ENCODE data around the gene GLB1L2.

GLB1L2 gene

DNA sequence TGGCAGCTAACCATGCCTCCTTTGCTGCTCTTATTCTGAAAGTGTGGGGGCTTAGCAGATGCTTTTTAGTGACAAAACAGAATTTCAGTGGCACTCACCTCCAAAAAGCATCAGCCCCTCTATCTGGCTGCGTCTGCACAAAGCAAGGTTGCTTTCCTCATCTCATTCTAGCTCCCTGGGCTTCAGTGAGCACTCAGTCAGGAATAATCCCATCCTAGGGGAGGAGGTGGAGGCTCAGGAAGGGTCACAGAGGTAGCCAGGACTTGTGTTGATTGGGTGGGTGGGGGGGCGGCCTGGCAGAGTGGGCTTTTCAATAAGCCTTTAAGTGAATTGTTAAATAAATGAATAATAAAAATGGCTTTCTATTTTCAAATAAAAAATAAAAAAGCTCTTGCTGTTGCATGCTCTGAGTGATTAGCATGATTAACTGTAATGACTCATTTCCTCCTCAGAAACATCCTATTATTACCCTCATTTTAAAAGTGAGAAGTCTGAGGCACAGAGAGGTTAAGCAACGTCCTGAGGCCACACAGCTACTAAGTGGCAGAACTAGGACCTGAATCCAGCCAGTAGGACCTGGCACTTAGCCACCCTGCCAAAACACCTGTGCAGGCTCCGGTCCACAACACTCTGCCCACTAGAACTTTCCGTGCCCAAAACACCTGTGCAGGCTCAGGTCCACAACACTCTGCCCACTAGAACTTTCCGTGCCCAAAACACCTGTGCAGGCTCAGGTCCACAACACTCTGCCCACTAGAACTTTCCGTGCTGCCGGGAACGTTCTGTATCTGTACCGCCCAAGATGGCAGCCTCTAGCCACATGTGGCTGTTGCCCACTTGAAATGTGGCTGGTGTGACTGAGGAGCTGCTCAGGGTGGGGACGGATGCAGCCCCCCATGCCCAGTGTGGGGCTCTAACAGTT is 74.7 kb downstream of the GLB1L2 start:
- no peak for FAIRE-seq

DNA sequence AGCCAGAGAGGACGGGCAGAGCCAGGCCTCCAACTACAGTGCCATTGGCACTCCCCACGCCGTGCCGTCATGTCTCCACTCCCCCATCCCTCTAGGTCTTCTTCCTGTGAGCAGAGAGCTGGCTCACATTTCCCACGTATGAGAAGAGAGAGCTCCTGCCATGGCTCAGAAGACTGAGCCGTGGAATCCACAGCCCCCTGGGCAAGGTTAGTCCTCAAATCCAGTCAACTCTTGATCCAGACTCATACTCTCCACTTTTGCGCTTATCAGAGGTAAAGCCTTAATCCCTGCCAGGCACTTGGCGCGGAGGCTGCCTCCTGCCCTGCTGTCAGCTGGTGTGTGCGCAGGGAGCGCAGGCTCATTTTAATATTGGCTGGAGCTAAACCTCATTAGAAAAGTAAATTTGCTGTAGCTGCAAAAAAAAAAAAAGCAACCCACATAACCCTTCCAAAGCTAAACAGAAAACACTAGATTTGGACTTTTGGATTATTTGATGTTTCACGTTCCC is 75.6 kb downstream of the GLB1L2 start:
- no peak for FAIRE-seq

DNA sequence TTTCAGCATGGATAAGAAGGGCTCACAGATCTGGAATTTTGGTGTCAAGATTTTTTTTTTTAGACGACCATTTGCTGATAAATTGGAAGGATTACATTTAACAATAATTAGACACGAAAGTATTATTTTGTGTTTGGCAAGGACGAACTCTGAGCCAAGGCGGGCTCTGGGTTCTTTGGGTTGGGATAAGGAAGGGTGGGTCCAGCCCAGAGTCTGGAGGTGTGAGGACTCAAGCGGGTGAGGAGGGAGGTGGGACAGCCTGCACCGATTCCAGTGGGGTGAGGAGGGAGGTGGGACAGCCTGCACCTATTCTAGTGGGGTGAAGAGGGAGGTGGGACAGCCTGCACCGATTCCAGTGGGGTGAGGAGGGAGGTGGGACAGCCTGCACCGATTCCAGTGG is 76.1 kb downstream of the GLB1L2 start:
- FAIRE-seq, result no peak

DNA sequence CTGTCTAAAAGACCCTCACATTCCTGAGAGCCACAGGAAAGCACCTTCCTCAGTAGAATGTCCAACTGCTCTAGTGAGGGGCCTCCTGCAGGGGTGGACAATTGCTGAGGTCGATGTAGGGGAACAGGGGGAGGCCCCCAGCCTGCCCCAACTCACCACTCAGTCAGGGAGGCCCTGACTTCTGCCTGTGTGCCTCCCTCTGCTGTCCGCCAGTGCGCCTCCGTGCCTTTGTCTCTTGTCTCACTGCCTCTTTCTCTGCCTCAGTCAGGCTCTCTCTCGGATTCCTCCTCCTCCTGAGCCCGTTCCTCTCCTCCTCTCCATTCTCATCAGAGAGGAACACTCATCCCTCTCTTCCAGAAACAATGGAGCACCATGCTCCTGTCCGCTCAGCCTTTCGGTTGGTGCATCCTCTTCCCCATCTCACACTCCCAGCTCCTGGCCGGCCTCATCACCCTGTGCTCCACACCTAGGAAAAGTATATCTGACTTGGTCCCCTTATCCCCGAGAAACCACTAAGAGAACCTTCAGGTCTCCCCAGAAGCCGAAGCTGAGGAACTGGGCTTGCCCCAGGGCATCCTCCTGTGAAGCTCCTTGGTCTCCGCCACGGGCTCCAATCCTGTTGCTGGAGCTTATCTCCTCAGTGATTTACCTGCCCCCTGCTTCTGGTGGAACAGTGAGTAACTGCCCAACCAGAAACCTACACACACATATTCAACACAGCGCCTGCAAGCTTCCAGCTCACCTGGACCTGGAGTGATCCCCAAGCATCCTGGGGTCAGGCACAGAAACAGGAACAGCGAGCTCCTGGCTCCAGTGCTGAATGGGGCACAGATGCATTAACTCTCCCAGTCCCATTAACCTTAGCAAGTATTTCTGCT is 78.0 kb downstream of the GLB1L2 start:
- no peak for FAIRE-seq

DNA sequence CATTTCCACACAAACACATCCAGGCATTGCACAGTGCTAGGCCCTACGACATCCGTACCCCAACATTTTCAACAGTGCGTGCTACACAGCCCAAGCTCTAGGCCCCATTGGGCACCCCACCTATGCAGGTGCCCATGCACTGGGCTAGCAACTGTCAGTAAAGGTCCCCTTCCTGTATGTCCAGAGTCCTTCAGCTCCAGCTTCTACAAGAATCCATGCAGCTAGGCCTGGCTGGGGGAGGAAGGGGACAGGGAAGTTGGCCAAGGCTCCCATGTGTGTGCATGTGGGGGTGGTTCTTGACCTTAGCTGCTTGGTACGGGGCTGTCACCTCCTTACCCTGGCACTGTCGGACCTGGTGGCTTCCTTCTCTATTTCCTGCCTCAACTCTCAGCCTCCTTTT is 79.0 kb downstream of the GLB1L2 start:
- FAIRE-seq, result no peak

DNA sequence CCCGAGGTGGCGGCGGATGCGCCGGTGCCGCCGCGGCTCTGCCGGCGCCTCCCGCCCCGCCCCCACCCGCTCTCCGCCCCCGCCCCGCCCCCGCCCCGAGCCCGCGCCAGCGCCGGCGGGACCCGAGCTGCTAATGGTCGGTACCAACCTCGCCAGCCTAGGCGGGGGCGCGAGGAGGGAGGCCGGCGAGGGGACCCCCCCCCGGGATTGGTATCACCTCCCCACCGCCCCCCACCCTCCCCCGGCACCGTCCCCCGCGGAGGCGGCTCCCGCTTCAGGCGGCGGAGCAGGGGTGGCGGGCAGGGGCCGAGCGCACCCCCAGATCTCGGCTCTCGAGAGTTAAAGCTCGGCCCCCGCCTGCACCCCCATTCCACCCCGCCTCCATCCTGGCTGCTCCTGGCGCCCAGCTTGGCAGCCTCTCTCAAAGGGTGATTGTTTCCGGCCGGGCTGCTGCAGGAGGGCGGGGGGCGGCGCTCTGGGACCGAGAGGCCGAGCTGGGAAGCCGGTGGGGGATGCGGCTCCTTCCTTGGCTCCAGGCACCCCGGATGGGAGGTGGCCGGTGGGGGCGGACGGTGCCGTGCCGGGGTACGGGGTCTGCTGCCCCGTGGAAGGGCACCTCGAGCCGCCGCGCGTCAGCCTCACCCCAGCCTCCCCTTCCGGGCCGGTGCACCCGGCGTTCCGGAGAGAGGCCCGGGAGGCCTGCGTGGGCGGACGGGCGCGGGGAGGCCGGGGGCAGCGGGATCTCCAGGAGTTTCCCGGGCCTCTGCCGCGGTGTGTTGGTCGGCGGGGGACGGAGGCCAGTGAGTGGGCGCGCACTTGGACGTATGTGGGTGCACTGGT is 80.6 kb downstream of the GLB1L2 start, which contains the start of gene B3GAT1:
B3GAT1 (minus strand) TSS at position 40 of the 840 bp plus-strand sequence. CDS start 24,583 bp downstream, outside the sequence.
- no peak for FAIRE-seq

DNA sequence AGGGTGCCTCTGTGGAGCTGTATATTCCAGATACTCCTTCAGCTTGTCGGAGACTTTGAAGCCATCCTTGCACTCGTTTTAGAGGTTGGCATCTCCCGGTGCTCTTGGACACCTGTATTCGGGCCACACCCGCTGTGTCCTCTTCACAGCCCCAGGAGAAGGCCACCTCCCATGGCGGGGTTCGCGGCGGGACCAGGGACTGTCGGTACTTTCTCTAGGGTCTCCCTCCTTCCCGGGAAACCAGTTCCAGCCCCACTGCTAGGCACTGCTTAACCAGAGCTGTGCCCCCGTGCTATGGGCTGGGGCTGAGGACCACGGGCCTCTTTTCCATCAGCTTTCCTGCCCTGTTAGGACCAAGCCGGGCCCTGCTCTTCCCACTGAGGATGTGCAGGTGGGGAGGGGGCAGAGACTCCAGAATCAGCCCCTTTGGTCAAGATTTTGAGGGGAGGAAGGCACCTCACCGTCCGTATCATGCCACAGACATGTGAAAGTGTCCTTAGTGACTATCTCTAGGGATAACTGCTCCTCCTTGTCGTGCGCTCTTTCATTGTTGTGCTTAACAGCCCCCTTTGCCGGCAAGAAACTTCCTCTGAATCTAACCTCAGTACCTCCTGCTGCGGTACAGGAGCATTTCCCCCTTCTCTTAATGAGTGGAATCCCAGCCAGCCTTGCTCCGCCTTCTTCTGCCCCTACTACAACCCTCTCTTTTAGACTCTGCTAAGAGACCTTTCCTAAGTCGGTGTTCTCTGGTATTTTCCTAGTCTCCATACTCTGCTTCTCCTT is 81.4 kb downstream of the GLB1L2 start:
- no peak for FAIRE-seq

DNA sequence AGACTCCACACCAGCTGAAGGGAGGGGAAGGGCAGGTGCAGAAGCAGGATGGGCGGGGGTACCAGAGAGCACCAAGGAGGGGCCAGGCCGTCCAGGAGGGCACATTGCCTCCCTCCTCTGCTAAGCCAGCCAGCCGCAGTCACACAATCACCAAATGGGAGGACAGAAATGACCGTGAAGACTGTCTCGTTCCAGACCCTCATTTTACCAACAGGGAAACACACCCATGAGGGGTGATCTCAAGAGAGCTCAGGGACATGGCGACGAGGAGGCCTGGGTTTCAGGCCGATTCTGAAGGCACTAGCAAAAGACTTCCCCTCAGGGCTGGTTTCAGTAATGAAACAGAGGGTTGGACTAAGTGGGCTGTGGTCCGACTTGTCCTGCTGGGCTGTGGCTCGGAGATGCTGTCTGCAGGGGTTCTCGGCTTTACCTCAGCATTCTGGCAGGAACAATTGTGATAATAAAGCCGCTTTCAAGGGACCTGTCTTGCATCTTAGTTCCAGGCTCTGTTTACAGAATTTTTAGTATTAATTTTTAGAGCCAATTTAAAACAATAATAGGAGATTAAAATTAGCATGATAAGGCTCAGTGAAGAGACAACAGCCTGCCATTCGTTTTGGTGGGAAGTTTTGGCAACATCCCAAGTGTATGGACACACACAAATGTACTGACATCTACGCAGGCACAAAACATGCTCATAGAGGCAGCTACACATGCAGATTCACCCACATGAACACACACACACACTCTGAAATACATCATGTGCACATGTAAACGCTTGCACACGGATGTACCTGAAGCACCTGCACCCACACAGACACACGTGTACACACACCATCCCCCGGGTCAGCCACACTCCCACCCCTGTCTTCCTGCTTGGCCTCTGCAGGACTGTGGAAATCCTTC is 82.3 kb downstream of the GLB1L2 start:
- FAIRE-seq, result no peak

DNA sequence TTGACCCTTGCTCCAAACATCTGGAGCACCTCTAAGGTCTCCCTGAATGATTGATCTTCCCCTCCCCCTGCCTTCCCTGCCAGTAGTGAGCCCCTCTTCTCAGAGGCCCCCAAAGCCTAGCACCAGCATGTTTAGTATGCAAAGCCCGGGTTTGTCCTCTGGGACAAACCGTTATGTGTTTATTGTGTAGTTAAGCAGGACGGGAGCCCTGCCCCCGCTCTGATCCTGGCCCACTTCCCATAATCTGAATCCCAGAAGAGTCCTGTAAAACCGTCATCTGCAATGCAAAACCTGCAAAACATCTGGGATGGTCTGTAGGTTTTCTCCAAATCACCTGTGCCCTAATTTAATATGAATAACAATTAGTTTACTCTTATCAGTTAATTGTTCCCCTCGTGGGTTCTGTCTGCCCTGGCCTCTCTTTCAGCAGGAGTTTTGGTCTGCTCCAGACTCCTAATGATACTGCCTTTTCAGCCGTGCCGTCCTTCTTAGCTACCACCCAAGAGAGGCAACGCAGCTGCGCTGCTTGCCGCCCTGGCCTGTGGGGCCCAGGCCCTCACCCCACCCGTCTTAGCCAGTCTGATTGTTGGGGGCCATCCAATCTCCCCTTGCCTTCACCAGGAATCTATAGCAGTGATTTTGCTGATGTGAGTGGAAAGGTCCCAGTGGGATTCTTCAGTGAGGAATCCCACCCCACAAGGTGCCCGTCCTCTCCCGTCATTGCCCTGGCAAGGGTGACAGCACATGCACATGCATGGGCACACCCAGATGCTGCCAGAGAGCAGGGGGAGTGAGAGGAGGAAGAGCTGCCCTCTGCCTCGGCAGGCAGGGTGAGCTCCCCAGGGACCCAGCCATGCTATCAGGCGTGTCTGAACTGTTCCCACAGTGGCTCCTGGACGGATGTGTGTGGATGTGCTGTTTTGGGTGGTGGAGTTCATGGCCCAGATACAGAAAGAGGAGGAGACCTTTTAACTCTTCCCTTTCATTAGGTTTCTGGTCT is 83.3 kb downstream of the GLB1L2 start:
- no peak for FAIRE-seq

DNA sequence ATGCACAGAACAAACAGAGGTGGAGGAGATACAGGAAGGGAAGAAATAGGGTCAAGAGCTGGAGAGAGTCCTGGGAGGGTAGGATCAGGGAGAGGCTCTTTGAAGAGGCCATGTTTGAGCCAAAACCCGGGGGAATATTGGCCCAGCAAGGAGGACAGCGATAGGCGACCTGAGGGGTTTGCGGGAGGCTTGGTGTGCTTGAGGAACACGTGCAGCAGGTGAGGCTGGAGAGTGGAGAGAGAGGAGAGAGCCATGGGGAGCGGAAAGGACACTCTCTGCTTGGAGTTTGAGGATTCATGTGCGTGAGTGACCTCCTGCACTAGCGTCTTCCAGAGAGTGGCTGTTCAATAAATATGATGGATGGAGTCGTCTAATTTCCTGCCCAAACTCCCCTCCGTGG is 84.9 kb downstream of the GLB1L2 start:
- no peak for FAIRE-seq

DNA sequence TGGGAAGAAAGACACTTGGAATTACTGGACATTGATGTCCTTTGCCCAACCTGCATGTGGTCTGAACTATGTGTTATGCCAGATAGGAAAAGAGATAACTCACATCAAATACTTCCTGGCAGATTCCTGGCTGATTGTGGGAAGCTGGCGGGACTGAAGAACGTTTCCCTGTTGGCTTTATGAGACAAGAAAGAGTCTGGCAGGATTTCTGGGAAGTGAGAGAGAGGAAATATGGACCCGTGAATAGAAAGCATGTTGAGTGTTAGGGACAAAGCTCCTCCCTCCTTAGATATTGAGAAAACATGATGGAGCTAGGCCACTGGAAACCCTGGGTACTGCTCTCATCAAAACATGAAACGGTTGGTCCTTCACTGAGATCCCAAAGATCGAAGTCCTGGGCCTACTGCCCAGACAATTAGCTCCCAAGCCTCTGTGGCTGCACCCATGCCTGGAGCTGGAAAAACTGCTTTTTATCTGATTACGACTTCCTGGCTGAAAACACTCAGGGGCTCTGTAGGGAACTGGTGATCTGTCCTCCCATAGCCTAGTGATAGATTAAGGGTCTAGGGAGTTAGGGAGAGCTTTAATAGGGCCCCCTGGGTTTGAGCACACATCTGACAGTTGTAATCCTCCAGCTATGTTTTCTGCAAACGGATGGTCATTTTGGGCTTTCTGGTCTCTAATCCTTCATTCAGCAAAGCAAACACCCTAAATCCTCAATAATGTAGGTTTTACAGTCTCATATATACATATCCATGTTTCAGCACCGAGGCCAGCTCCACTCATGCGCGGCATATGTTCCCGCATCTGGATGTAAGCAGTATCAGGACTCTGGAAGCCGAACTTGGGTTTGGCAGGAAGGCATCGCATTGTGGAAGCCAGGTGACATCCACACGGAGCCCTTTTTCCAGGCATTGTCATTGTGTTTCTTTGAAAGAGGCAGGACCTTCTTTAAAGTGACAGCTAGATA is 86.4 kb downstream of the GLB1L2 start:
- no peak for FAIRE-seq

DNA sequence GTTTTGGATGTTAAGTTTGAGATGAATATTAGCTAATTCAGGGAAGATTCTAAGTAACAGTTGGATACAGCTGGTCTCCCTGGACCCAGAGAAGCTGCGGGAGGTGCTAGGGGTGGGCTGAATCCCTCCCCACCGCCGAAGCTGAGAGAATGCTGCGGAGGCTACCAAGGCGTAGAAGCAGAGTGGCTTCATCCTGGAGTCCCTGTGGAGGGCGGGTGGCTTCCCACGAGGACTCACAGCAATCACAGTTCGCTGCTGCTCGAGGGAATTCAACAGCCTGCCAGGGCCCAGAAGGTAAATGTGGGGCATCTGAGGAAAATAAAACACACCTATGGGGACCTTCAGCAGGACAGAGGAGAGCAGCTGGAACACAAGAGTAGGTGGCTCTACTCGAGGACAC is 91.3 kb downstream of the GLB1L2 start:
- FAIRE-seq, result no peak

DNA sequence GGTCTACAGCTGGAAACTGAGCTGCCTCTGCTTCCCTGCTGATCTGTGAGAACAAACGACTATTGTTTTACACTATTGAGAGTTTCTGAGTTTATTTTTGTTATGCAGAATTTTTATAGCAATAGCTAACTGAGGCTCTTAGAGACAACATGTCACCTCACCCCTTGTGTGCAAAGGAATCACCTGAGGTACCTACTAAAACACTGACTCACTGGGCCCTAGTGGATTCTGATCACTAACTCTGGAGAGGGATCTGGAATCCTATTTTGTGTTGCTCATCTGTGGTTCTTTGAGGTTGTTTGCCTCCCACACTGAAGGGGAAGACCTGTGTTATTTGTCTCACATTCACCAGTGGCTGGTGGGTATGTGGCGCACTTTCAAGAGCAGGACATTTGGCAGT is 93.6 kb downstream of the GLB1L2 start:
- no peak for FAIRE-seq

Measured in colon (tissue), 2 donors.